ENCODE data around the gene IL18BP. TPM values are rescaled to one million over a fixed set of nuclear protein-coding genes. Genes with fewer than 3 reads are reported as not detected.
A peak's percentile ranks its signal among the peaks of the same experiment; 100 is the strongest.

IL18BP gene
- total and polyA plus RNA-seq, 5 experiments from 2014 or later: 7.4 to 19.6 (median 15.1) TPM

GRCh38 chr11:72015511-72016061 lies 16.9 kb downstream of the IL18BP start:
- H3K4me3 Mint-ChIP-seq: no peak overlapping the region
- no peaks in the 10 kb centered on the region for H3K27me3 Mint-ChIP-seq
- DNase-seq: no peak
- peak overlapping the region in 8 of 10 donors; percentile 10 to 87 (median 68) for H3K27ac Mint-ChIP-seq
- peaks cover 2 to 24% (median 11%) of the 10 kb centered on the region in 4 donors for H3K4me1 Mint-ChIP-seq
- H3K9me3 Mint-ChIP-seq: no peaks in the 10 kb centered on the region
- POLR2A ChIA-PET: interaction anchor here (0.6 to 2.1 kb wide), 6 partner anchors 9 to 41 kb away, joined by 3 to 6 read pairs (median 5); no protein-coding TSS in a partner anchor
- no peak for ATAC-seq
- H3K36me3 Mint-ChIP-seq: peaks cover 0 to 96% (median 34%) of the 10 kb centered on the region in 3 donors

- no peaks in the 10 kb centered on the region for H3K27me3 Mint-ChIP-seq
- H3K36me3 Mint-ChIP-seq: peaks cover 0 to 96% (median 34%) of the 10 kb centered on the region in 3 donors
- DNase-seq: no peak
- no peak overlapping the region for H3K4me3 Mint-ChIP-seq
- POLR2A ChIA-PET: no interaction called here
- no peaks in the 10 kb centered on the region for H3K9me3 Mint-ChIP-seq
- peaks cover 2 to 21% (median 7%) of the 10 kb centered on the region in 4 donors for H3K4me1 Mint-ChIP-seq
- H3K27ac Mint-ChIP-seq: peak overlapping the region in 7 of 10 donors; percentile 14 to 81 (median 57)
- no peak for ATAC-seq
These were observed 19.5 kb downstream of the IL18BP start for GRCh38 chr11:72018171-72018570.

- H3K4me3 Mint-ChIP-seq: no peak overlapping the region
- DNase-seq (no peak), ATAC-seq (no peak)
- POLR2A ChIA-PET: no interaction called here
- H3K27me3 Mint-ChIP-seq: no peaks in the 10 kb centered on the region
- H3K36me3 Mint-ChIP-seq: peaks cover 0 to 90% (median 26%) of the 10 kb centered on the region in 3 donors
- H3K4me1 Mint-ChIP-seq: peaks cover 20 to 36% (median 31%) of the 10 kb centered on the region in 4 donors
- peak overlapping the region in 4 of 10 donors; percentile 41 to 65 (median 54) for H3K27ac Mint-ChIP-seq
- H3K9me3 Mint-ChIP-seq: no peaks in the 10 kb centered on the region
These were observed 24.6 kb downstream of the IL18BP start for GRCh38 chr11:72023335-72023734.

DNA sequence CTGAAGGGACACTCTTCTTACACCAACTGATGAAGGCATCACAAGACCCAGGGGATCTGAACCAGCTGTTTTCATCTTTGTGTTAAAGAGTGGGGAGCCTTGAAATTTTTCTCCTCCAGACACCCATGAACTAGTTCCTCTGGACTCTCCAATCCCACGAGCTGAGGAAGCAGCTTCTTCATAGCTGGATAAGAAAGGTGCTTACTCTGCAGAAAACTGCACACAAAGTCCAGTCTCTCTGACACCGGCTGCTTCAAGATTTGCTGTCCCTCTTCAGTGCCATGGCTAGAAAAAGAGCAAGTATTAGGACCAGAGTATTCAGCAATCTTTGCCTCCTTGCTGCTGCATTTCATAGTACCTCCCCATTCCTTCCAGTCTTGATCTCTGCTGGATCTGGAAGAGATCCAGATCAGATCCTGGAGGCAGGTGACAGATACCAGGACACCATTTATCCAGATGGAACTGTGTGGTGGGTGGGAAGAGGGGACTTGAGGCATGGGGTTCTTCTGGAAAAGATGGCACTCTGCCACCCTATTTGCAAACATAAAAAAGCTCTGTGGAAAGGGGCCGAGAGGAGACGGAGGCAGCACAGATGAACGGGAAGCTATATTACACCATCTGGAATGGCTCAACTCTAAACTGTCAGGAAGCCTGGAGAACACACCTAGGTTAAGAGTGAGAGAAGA lies 25.5 kb downstream of the IL18BP start:
- H3K27ac Mint-ChIP-seq: peak overlapping the region in 4 of 10 donors; percentile 6 to 85 (median 82)
- no peak for DNase-seq
- H3K27me3 Mint-ChIP-seq: no peaks in the 10 kb centered on the region
- H3K4me1 Mint-ChIP-seq: peaks cover 23 to 43% (median 39%) of the 10 kb centered on the region in 4 donors
- POLR2A ChIA-PET: interaction anchor here (1.2 to 9.2 kb wide), 6 partner anchors 9 to 68 kb away, joined by 3 to 85 read pairs (median 6); no protein-coding TSS in a partner anchor
- no peak for ATAC-seq
- H3K9me3 Mint-ChIP-seq: no peaks in the 10 kb centered on the region
- peaks cover 0 to 90% (median 20%) of the 10 kb centered on the region in 3 donors for H3K36me3 Mint-ChIP-seq
- H3K4me3 Mint-ChIP-seq: no peak overlapping the region

GRCh38 chr11:72026090-72026489 lies 27.4 kb downstream of the IL18BP start:
- peaks cover 30 to 59% (median 53%) of the 10 kb centered on the region in 4 donors for H3K4me1 Mint-ChIP-seq
- no peak overlapping the region for H3K4me3 Mint-ChIP-seq
- H3K27ac Mint-ChIP-seq: peak overlapping the region; percentile 48 to 93 (median 78)
- H3K36me3 Mint-ChIP-seq: peaks cover 0 to 89% (median 12%) of the 10 kb centered on the region in 3 donors
- POLR2A ChIA-PET: interaction anchor here (1.3 to 9.2 kb wide), 3 partner anchors 13 to 85 kb away, joined by 3 to 85 read pairs (median 4); no protein-coding TSS in a partner anchor
- no peaks in the 10 kb centered on the region for H3K9me3 Mint-ChIP-seq
- DNase-seq (no peak), ATAC-seq (no peak)
- no peaks in the 10 kb centered on the region for H3K27me3 Mint-ChIP-seq

DNA sequence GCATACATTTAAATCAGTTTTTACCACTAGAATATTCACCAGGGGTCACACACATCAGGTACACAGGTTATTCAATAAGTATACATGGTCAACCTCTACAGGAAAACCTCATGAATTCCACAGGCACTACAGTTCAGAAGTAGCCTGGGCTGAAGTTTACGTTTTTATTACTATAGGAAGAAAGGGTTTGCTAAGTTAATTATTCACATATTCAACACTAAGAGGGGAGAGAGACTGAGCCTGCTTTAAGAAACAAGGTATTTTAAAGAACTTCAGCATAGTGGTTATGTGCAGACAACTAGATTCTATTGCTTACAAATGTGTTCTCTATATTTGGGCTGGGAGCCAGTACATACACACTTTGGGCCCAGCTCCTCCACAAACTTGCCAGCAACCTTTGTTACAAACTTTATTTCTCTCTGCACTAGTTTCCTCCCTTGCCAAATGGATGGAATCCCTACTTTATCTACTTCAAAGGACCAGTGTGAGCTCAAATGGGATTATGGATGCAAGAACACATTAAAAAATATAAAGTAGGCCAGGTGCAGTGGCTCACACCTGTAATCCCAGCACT lies 31.9 kb downstream of the IL18BP start:
- peak overlapping the region; percentile 49 to 86 (median 78) for H3K27ac Mint-ChIP-seq
- H3K4me3 Mint-ChIP-seq: peak overlapping the region in 8 of 10 donors; percentile 27 to 66 (median 39)
- H3K27me3 Mint-ChIP-seq: no peaks in the 10 kb centered on the region
- ATAC-seq: no peak
- POLR2A ChIA-PET: interaction anchor here (0.7 to 9.2 kb wide), 2 partner anchors 9 to 36 kb away, joined by 3 to 85 read pairs; no protein-coding TSS in a partner anchor
- H3K36me3 Mint-ChIP-seq: peaks cover 0 to 84% (median 9%) of the 10 kb centered on the region in 3 donors
- H3K9me3 Mint-ChIP-seq: no peaks in the 10 kb centered on the region
- peaks cover 24 to 77% (median 62%) of the 10 kb centered on the region in 4 donors for H3K4me1 Mint-ChIP-seq
- no peak for DNase-seq

DNA sequence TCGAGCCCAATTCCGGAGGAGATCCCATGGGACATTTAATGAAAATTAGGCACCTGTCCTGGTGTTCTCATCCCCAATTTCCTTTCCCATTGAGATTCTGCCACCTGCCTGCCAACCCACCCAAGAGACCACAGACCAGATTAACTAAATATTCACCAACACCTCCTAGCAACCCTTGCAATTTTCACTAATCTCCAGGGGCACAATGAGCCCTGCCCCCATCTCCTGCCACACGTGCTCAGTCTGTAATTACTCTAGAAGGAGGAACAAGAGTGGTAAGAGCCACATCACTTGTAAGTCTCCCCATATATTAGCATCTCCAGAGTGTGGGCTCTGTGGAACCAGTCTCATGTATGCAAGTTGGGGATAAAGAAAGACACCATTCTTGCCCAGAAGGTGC lies 38.0 kb downstream of the IL18BP start:
- ATAC-seq: no peak
- peak overlapping the region in 7 of 10 donors; percentile 53 to 91 (median 81) for H3K27ac Mint-ChIP-seq
- no peaks in the 10 kb centered on the region for H3K27me3 Mint-ChIP-seq
- peaks cover 0 to 45% (median 3%) of the 10 kb centered on the region in 3 donors for H3K36me3 Mint-ChIP-seq
- no peaks in the 10 kb centered on the region for H3K9me3 Mint-ChIP-seq
- H3K4me3 Mint-ChIP-seq: peak overlapping the region in 6 of 10 donors; percentile 8 to 63 (median 54)
- no peak for DNase-seq
- POLR2A ChIA-PET: interaction anchor here (0.6 to 7.3 kb wide), 2 partner anchors 75 to 196 kb away, joined by 3 to 78 read pairs; partner anchors contain the start of gene ANAPC15
- H3K4me1 Mint-ChIP-seq: peaks cover 20 to 44% (median 31%) of the 10 kb centered on the region in 4 donors

- DNase-seq: peak in 2 of 10 donors; percentile 4 to 10
- POLR2A ChIA-PET: interaction anchor here (0.5 to 7.3 kb wide), 6 partner anchors 10 to 195 kb away, joined by 3 to 85 read pairs (median 52); partner anchors contain the start of genes ANAPC15 and LAMTOR1
- Mint-ChIP-seq H3K9me3 (no peaks in the 10 kb centered on the region), H3K36me3 (peaks cover 0 to 40% (median 3%) of the 10 kb centered on the region in 3 donors), H3K27me3 (no peaks in the 10 kb centered on the region), H3K4me1 (peaks cover 30 to 49% (median 40%) of the 10 kb centered on the region in 4 donors), H3K4me3 (peak overlapping the region in 3 of 10 donors; percentile 52 to 62 (median 52)), H3K27ac (peak overlapping the region in 3 of 10 donors; percentile 12 to 82 (median 63))
- ATAC-seq: no peak
These were observed 39.0 kb downstream of the IL18BP start for GRCh38 chr11:72037554-72038311.

DNA sequence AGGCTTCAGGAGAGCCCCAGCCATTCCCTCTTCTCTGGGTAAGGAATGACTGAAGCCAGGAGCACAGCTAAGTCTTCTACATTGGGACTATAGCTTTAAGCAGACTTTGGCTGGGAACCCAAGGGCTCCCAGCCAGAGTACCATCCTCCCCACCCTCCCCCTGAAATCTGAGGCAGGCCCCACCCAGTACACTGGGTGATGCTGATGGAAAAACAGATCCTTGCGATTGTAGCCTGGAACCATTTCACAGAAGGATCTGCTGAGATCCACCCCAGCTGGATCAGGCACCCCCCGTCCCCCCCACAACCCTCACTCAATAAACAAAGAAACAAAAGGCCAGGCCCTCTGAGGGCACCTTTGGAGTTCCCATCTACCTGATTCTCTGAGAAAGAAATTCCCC lies 39.8 kb downstream of the IL18BP start:
- H3K36me3 Mint-ChIP-seq: peaks cover 0 to 33% (median 3%) of the 10 kb centered on the region in 3 donors
- no peak overlapping the region for H3K27ac Mint-ChIP-seq
- H3K27me3 Mint-ChIP-seq: no peaks in the 10 kb centered on the region
- no peak overlapping the region for H3K4me3 Mint-ChIP-seq
- no peak for DNase-seq
- H3K4me1 Mint-ChIP-seq: peaks cover 34 to 48% (median 40%) of the 10 kb centered on the region in 4 donors
- no peaks in the 10 kb centered on the region for H3K9me3 Mint-ChIP-seq
- POLR2A ChIA-PET: interaction anchor here (0.5 to 7.3 kb wide), 13 partner anchors 10 to 184 kb away, joined by 3 to 85 read pairs (median 27); partner anchors contain the start of genes ANAPC15, LAMTOR1, LRRC51 and NUMA1
- ATAC-seq: no peak

DNA sequence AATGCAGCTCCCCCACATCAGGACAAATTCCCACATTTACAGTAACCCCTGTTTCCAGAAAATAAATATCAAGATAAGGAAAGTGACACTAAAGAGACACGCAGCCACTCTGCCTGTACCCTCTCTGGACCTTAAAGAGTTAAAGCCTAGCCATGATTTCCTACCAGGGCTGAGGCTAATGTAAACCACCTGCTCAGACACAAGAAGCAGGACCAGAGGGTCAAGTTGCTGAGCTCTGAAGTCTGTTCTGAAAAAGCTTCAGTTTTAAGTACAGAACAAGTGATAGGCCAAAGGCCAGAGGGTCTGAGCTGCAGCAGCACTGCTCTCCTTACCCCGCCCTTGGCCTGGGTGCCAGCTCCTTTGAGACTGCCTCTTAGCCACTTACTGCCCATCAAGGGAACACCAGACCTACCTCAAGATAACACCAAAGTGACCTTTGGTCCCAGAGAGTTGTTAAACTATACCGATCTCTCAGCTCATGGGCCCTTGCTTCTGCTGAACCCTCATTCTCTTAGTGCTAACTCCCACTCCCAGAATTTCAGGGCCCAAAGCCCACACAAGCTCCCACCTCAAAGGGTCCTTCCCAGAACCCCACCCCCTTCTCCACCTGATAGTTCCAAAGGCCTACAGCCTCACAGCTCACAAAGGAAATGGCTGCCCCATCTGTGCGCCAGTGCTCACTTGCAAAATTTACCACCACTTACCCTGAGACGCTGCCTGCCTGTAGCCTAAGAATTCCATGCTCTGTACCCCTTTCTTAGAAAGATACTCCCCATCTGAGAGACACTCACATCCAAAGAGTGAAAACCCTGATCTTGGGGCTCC lies 40.5 kb downstream of the IL18BP start:
- Mint-ChIP-seq H3K4me3 (no peak overlapping the region), H3K9me3 (no peaks in the 10 kb centered on the region), H3K36me3 (peaks cover 0 to 25% (median 0%) of the 10 kb centered on the region in 3 donors), H3K4me1 (peaks cover 37 to 49% (median 45%) of the 10 kb centered on the region in 4 donors), H3K27ac (no peak overlapping the region), H3K27me3 (no peaks in the 10 kb centered on the region)
- DNase-seq: peak in 1 of 10 donors; percentile 9
- no peak for ATAC-seq
- POLR2A ChIA-PET: interaction anchor here (0.7 to 7.3 kb wide), 18 partner anchors 11 to 1249 kb away, joined by 3 to 85 read pairs (median 11); partner anchors contain the start of genes ANAPC15, LAMTOR1, LRRC51 and NUMA1

DNA sequence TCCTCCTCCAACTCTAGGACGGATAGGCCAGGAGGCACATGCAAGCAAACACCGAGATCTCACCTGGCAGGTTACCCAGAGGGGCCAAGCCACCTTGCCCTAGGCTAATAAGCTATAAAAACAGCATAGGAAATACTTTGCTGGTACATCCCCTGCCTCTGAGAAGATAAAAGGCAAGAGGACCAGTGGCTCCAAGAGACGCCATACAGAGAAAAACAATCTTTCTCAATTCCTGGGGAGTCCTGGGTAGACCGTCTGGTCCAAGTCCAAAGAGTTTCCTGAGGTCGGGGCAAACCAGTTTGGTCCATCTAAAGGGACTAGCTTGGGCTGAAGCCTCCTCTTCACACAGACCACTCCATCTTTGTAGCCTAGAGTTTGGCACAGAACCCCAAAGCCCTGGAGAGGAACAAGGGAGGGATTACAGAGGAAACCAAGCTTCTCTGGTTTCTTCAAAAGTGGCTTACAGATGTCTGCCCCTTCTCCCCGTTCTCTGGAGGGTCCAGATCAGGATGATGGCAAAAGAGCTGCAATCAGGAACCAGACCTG lies 41.2 kb downstream of the IL18BP start:
- POLR2A ChIA-PET: interaction anchor here (0.6 to 7.3 kb wide), 23 partner anchors 10 to 1248 kb away, joined by 3 to 85 read pairs (median 7); partner anchors contain the start of genes ANAPC15, INPPL1, LAMTOR1 and LRRC51
- Mint-ChIP-seq H3K4me3 (no peak overlapping the region), H3K27ac (no peak overlapping the region), H3K4me1 (peaks cover 37 to 51% (median 47%) of the 10 kb centered on the region in 4 donors), H3K9me3 (no peaks in the 10 kb centered on the region), H3K27me3 (no peaks in the 10 kb centered on the region), H3K36me3 (peaks cover 0 to 20% (median 0%) of the 10 kb centered on the region in 3 donors)
- ATAC-seq: no peak
- peak in 3 of 10 donors; percentile 19 to 31 (median 21) for DNase-seq

Measured in naive thymus-derived CD8-positive, alpha-beta T cell (primary cell).